ENCODE results near the gene MMP27.

- TF ChIP-seq CTCF (optimal IDR thresholded peaks at IDR 0.05 in 1 of 3, IDR thresholded peaks at IDR 0.05 in 1 of 3, conservative IDR thresholded peaks at IDR 0.05 in 1 of 3; ENCODE audit: extremely low read depth in 1 of 3, insufficient read depth in 2 of 3, low read length in 3 of 3) (no peak), EZH2 (IDR thresholded peaks at IDR 0.05; ENCODE audit: low read length) (no peak)
Observed at GRCh38 chr11:102676084-102676483, 29.5 kb downstream of the MMP27 start.

All from keratinocyte (primary cell).